RWPE2 (cell line): ENCODE data around the gene WWOX.

Experiments
- ATAC-seq: fragments of 200-7000 bp; cut with Tn5 transposase; 3 replicates; pipeline ENCODE4 v1.9.1; 2021; ENCODE audit warnings: low read depth
- DNase-seq: peaks from one replicate; pipeline ENCODE4 v3.0.0-alpha.2; 2020; ENCODE audit warnings: low spot score
- H3K27ac ChIP-seq: fragments of 450-650 bp; 2 replicates; pipeline ENCODE4 v1.5.1; 2017; ENCODE audit warnings: mild to moderate bottlenecking; ENCODE audit not compliant: poor library complexity, severe bottlenecking
- H3K27me3 ChIP-seq: fragments of 250-450 bp; sonication (Bioruptor Pico); 2 replicates; pipeline ENCODE4 v1.5.1; 2021; ENCODE audit warnings: mild to moderate bottlenecking, moderate library complexity; ENCODE audit not compliant: insufficient read depth, poor library complexity, severe bottlenecking
- H3K36me3 ChIP-seq: fragments of 250-450 bp; sonication (Bioruptor Pico); 2 replicates; pipeline ENCODE4 v1.5.1; 2020; ENCODE audit warnings: low read depth, mild to moderate bottlenecking, moderate library complexity
- H3K4me1 ChIP-seq: fragments of 250-450 bp; sonication (Bioruptor Pico); 2 replicates; pipeline ENCODE4 v1.5.1; 2021; ENCODE audit warnings: mild to moderate bottlenecking, moderate library complexity; ENCODE audit not compliant: insufficient read depth, poor library complexity, severe bottlenecking
- H3K4me3 ChIP-seq: fragments of 250-450 bp; sonication (Bioruptor Pico); 2 replicates; pipeline ENCODE4 v1.5.1; 2021; ENCODE audit warnings: mild to moderate bottlenecking, moderate library complexity; ENCODE audit not compliant: severe bottlenecking
- H3K9me3 ChIP-seq: fragments of 250-450 bp; sonication (Bioruptor Pico); 2 replicates; pipeline ENCODE4 v1.5.1; 2021; ENCODE audit warnings: mild to moderate bottlenecking, moderate library complexity; ENCODE audit not compliant: severe bottlenecking
- CTCF ChIP-seq: fragments of 450-650 bp; IDR thresholded peaks from one replicate; pipeline ENCODE4 v1.5.1; 2017; ENCODE audit warnings: mild to moderate bottlenecking, moderate library complexity; ENCODE audit not compliant: poor library complexity, severe bottlenecking

WWOX gene

GRCh38 chr16:78815713-78816112 lies 716.3 kb downstream of the WWOX start:
- ATAC-seq (no peak), DNase-seq (no peak)
- H3K9me3 ChIP-seq: no peaks in the 10 kb centered on the region
- no peak overlapping the region for H3K27ac ChIP-seq
- H3K4me1 ChIP-seq: no peaks in the 10 kb centered on the region
- H3K27me3 ChIP-seq: no peaks in the 10 kb centered on the region
- H3K36me3 ChIP-seq: no peaks in the 10 kb centered on the region
- no peak overlapping the region for H3K4me3 ChIP-seq
- no peak for TF ChIP-seq CTCF

- ATAC-seq: peak; percentile 61
- no peaks in the 10 kb centered on the region for H3K27me3 ChIP-seq
- no peak overlapping the region for H3K27ac ChIP-seq
- no peaks in the 10 kb centered on the region for H3K4me1 ChIP-seq
- H3K4me3 ChIP-seq: no peak overlapping the region
- no peaks in the 10 kb centered on the region for H3K36me3 ChIP-seq
- no peak for TF ChIP-seq CTCF
- no peak for DNase-seq
- no peaks in the 10 kb centered on the region for H3K9me3 ChIP-seq
Measured at GRCh38 chr16:78816499-78817195, 717.2 kb downstream of the WWOX start.

- H3K27ac ChIP-seq: no peak overlapping the region
- no peaks in the 10 kb centered on the region for H3K9me3 ChIP-seq
- DNase-seq (no peak), ATAC-seq (no peak)
- H3K27me3 ChIP-seq: no peaks in the 10 kb centered on the region
- TF ChIP-seq CTCF: no peak
- H3K4me3 ChIP-seq: no peak overlapping the region
- H3K4me1 ChIP-seq: no peaks in the 10 kb centered on the region
- no peaks in the 10 kb centered on the region for H3K36me3 ChIP-seq
Measured at GRCh38 chr16:78817200-78817739, 717.8 kb downstream of the WWOX start.

- no peak for ATAC-seq
Measured at GRCh38 chr16:78821335-78821734, 721.9 kb downstream of the WWOX start.

More at GRCh38 chr16:78821335-78821734, 721.9 kb downstream of the WWOX start:
- Histone ChIP-seq H3K27ac (no peak overlapping the region), H3K4me1 (no peaks in the 10 kb centered on the region), H3K36me3 (no peaks in the 10 kb centered on the region), H3K27me3 (no peaks in the 10 kb centered on the region), H3K9me3 (no peaks in the 10 kb centered on the region), H3K4me3 (no peak overlapping the region)
- no peak for TF ChIP-seq CTCF
- no peak for DNase-seq
